ENCODE results near the gene WASF1. TPM values are rescaled to one million over a fixed set of nuclear protein-coding genes. Genes with fewer than 3 reads are reported as not detected.

The WASF1 gene
- total RNA-seq, 4 donors from 2014 or later: 10.9 to 21.2 (median 11.8) TPM

DNA sequence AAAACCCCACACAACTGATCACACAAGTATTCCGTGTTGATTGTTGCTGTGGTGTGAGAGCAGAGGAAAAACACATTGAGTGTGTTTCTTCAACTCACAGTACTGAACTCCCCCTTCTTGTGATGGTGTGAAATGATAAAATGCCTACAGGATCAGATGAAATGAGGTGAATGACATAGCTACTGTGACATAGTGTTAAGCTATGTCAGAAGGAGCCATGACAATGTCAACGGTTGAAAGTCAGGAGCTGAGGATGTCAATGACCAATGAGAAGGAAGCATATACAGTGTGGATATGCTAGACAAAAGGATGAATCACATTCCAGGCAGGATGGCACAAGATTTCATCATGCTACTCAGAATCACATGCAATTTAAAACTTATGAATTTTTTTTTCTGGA is 38.8 kb downstream of the WASF1 start:
- TF ChIP-seq POLR2AphosphoS5 (IDR thresholded peaks at IDR 0.05) (no peak), EP300 (IDR thresholded peaks at IDR 0.05) (no peak)
- no peak overlapping the region for H3K27ac ChIP-seq (replicated peaks in 1 of 4)
- 92% methylated on average over 2 of the region's 2 CpGs for WGBS
- peaks cover 0 to 7% (median 0%) of the 10 kb centered on the region in 4 donors for H3K36me3 ChIP-seq
- no peaks in the 10 kb centered on the region for H3K9me3 ChIP-seq
- H3K4me1 ChIP-seq: no peaks in the 10 kb centered on the region
- no peaks in the 10 kb centered on the region for H3K27me3 ChIP-seq
- intact Hi-C loops (cut with DNase I): no loop called here
- H3K4me3 ChIP-seq: no peak overlapping the region
- no peak for DNase-seq (ENCODE audit: extremely low spot score)

DNA sequence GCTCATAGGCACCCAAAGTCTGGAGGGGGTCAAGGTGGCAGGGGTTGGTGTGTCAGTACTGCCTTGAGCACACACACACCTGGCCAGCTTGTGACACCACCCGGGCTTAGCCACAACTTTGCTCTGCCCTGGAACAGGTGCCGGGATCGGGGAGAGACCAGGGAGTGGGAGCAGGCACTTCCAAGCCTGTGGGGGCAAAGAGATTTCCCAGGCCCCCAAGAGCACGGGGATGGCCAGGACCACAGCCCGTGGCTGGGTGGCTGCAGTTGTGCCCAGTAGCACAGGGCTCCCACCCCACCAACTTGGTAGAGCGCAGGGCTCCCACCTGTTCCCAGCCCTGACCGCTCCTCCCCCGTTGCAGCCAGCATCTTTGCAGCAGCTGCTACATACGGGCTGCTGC is 40.4 kb downstream of the WASF1 start:
- H3K4me3 ChIP-seq: no peak overlapping the region
- H3K4me1 ChIP-seq: no peaks in the 10 kb centered on the region
- peaks cover 0 to 7% (median 0%) of the 10 kb centered on the region in 4 donors for H3K36me3 ChIP-seq
- no peaks in the 10 kb centered on the region for H3K27me3 ChIP-seq
- H3K27ac ChIP-seq (replicated peaks in 1 of 4): no peak overlapping the region
- intact Hi-C loops (cut with DNase I): no loop called here
- H3K9me3 ChIP-seq: no peaks in the 10 kb centered on the region
- no peak for DNase-seq (ENCODE audit: extremely low spot score)
- WGBS: 94% methylated on average over 9 of the region's 9 CpGs
- no peak for TF ChIP-seq EP300 (IDR thresholded peaks at IDR 0.05)
- TF ChIP-seq POLR2A (IDR thresholded peaks at IDR 0.05; ENCODE audit: low read depth): no peak
- TF ChIP-seq, protein P1, sequence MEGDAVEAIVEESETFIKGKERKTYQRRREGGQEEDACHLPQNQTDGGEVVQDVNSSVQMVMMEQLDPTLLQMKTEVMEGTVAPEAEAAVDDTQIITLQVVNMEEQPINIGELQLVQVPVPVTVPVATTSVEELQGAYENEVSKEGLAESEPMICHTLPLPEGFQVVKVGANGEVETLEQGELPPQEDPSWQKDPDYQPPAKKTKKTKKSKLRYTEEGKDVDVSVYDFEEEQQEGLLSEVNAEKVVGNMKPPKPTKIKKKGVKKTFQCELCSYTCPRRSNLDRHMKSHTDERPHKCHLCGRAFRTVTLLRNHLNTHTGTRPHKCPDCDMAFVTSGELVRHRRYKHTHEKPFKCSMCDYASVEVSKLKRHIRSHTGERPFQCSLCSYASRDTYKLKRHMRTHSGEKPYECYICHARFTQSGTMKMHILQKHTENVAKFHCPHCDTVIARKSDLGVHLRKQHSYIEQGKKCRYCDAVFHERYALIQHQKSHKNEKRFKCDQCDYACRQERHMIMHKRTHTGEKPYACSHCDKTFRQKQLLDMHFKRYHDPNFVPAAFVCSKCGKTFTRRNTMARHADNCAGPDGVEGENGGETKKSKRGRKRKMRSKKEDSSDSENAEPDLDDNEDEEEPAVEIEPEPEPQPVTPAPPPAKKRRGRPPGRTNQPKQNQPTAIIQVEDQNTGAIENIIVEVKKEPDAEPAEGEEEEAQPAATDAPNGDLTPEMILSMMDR (IDR thresholded peaks at IDR 0.05): no peak
- TF ChIP-seq POLR2AphosphoS5 (IDR thresholded peaks at IDR 0.05): no peak

DNA sequence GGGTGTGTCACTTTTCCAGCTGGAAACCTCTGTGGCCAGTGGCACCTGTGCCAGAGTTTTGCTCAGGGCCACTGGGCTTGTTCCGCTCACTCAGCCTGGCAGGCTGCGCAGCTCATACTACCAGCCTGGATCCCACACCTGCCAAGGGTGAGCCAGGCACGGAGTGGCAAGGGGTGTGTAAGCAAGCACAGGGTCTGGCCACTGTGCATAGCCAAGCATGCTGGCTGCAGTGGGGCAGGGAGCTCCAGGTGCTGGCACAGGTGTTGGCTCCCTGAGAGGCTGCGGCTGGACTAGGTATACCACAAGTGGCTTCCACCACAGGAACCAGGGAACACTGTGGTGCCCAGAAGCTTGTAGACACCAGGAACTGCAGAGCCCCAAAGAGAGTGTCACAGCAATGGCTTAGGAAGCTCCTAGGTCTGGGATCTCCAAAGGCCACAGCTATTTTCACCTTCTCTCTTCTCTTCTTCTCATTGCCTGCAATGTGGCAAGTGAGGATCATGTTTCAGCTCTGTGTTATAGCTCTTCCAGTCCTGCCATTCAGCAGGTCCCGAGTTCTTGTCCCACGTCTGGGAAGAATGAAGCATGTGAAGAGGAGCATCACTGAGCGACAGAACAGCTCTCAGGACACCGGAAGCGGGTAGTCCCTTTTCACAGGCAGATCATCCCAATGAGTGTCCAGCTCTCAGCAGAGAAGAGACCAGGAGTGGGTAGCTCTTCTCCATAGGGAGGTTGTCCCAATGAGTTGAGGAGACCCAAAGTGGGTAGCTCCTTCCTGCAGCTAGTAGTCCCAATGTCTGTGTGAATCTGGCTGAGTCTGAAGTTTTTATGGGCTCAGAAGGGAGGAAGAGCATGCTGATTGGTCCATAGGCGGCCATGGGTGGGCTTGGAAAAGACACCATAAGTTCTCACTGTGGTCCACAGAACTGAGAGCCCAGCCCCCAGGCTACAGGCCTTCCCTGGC is 41.3 kb downstream of the WASF1 start:
- Histone ChIP-seq H3K27me3 (no peaks in the 10 kb centered on the region), H3K9me3 (no peaks in the 10 kb centered on the region), H3K4me3 (no peak overlapping the region), H3K36me3 (peaks cover 0 to 7% (median 0%) of the 10 kb centered on the region in 4 donors), H3K27ac (replicated peaks in 1 of 4) (no peak overlapping the region), H3K4me1 (no peaks in the 10 kb centered on the region)
- 99% methylated on average over 9 of the region's 10 CpGs for WGBS
- TF ChIP-seq, protein P1 (IDR thresholded peaks at IDR 0.05): no peak
- TF ChIP-seq EP300 (IDR thresholded peaks at IDR 0.05) (no peak), POLR2A (IDR thresholded peaks at IDR 0.05; ENCODE audit: low read depth) (no peak), POLR2AphosphoS5 (IDR thresholded peaks at IDR 0.05) (no peak)
- no peak for DNase-seq (ENCODE audit: extremely low spot score)
- intact Hi-C loops (cut with DNase I): no loop called here

DNA sequence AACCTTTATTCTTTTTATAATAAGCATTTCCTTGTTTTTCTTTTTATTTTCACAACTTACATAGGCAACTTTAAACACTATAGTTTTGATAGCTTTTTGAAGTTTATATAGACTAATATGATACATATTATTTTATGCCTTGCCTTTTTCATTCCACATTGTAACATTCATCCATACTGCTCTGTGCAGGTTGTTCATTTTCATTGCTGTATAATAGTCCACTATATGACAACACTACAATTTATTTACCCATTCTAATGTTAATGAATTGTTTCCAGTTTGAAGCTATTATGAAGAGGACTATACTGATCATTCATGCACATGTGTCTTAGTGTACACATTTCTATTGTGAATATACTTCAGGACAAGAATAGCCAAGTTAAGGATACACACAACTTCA is 49.1 kb downstream of the WASF1 start:
- TF ChIP-seq, protein P1 (IDR thresholded peaks at IDR 0.05): no peak
- no peak for TF ChIP-seq EP300 (IDR thresholded peaks at IDR 0.05)
- no peak for TF ChIP-seq POLR2AphosphoS5 (IDR thresholded peaks at IDR 0.05)
- no peak for TF ChIP-seq POLR2A (IDR thresholded peaks at IDR 0.05; ENCODE audit: low read depth)
- H3K27ac ChIP-seq (replicated peaks in 1 of 4): no peak overlapping the region
- no peaks in the 10 kb centered on the region for H3K4me1 ChIP-seq
- H3K9me3 ChIP-seq: no peaks in the 10 kb centered on the region
- no peak for DNase-seq (ENCODE audit: extremely low spot score)
- H3K27me3 ChIP-seq: no peaks in the 10 kb centered on the region
- H3K36me3 ChIP-seq: no peaks in the 10 kb centered on the region
- H3K4me3 ChIP-seq: no peak overlapping the region
- intact Hi-C loops (cut with DNase I): no loop called here

DNA sequence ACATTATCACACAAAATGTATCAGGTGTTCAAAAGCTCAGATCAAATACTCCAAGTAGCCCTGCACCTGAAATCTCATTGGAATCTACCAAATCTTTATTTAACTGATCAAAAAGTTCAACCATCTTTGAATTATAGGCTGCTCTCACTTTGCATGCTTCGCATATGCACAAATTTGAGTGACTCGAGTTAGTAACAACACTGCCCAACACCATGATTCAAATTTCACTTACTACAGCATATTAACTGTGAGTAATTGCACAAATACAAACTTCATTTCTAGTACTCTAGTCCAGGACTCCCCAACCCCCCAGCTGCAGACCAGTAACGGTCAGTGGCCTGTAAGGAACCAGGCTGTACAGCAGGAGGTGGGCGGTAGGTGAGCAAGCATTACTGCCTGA is 51.1 kb downstream of the WASF1 start:
- Histone ChIP-seq H3K9me3 (no peaks in the 10 kb centered on the region), H3K27ac (replicated peaks in 1 of 4) (no peak overlapping the region), H3K4me3 (no peak overlapping the region), H3K4me1 (no peaks in the 10 kb centered on the region), H3K36me3 (no peaks in the 10 kb centered on the region), H3K27me3 (no peaks in the 10 kb centered on the region)
- intact Hi-C loops (cut with DNase I): no loop called here
- no peak for DNase-seq (ENCODE audit: extremely low spot score)
- 86% methylated on average over 4 of the region's 4 CpGs for WGBS
- TF ChIP-seq POLR2AphosphoS5 (IDR thresholded peaks at IDR 0.05): no peak
- no peak for TF ChIP-seq POLR2A (IDR thresholded peaks at IDR 0.05; ENCODE audit: low read depth)
- TF ChIP-seq, protein P1 (IDR thresholded peaks at IDR 0.05): no peak
- TF ChIP-seq EP300 (IDR thresholded peaks at IDR 0.05): no peak
